Subcutaneous preadipocyte (primary cell): ENCODE measurements around the gene ENPEP. TPM values are rescaled to one million over a fixed set of nuclear protein-coding genes. Genes with fewer than 3 reads are reported as not detected.

Experiments used
- small RNA-seq: library from RNA; depleted of rRNA; stranded (forward); fragments of <200 nt; gene quantifications from one replicate; pipeline ENCODE3, GENCODE V24; 2012
- total RNA-seq: library from RNA; depleted of rRNA; stranded (reverse); fragments of >200 nt; gene quantifications from 2 replicates; pipeline ENCODE4 v1.2.3, GENCODE V29; 2012

The ENPEP gene
- 0.37 and 0.78 TPM in 2 replicates for total RNA-seq

GRCh38 chr4:110475881-110476818, at the start of gene ENPEP:
Gene ENPEP, plus strand, starts transcription at chr4:110476155. Its CDS starts 260 bp downstream, at chr4:110476415.

Small RNA genes within 50 kb of the gene (small RNA-seq; reads per million reads assigned to genes)
- not detected for gene RF00494

Other genes with a start within 250 kb of the ENPEP start
- gene PITX2, start 146.9 kb downstream of the ENPEP start, total RNA-seq, result 0.59 and 1.8 TPM in 2 replicates